Heart left ventricle (tissue), 13 donors: ENCODE results near the gene VGLL4.
"Not testable (repeated sequence)": the region's sequence is repeated elsewhere in the genome, so short reads cannot be mapped to it uniquely, and the experiment has no call there.

Experiments
- POLR2A ChIP-seq, 2 donors: fragments of 450-650 bp; IDR thresholded peaks; one replicate each; pipeline ENCODE4 v1.6.1; 2017; ENCODE audit warnings: antibody characterized with exemption in 2 of 2, mild to moderate bottlenecking in 2 of 2, moderate library complexity in 2 of 2
- TF ChIP-seq, protein P1 (sequence below), 12 donors: fragments of 200-600 bp; sonication (generic) in 4 of 12; IDR thresholded peaks; one replicate each; pipeline versions ENCODE4 v1.5.0 to v1.8.0; 2018 to 2022; ENCODE audit warnings: antibody characterized with exemption in 12 of 12, mild to moderate bottlenecking in 5 of 12
- donor health status: ischemic (EF 13 %, LVEDD 7.1; RV severe dilation, severe dysfunction).
- donor health status: DM: no; HTN: yes; CAD: no.
- donor health status: DM: no; HTN: no; CAD: no.
- donor health status: ischemic (EF 25% LVEDD 6.9; RV normal size, moderate dysfunction).
- donor health status: ischemic (EF 25% LVEDD 5.7; RV mildly dilated, moderate dysfunction).
- donor health status: ischemic (EF 35%, LVEDD 5.7; RV mildly dilated, moderate dysfunction).
- donor health status: nonischemic (EF 11% LVEDD 7.7; RV severe dilation, severe dysfunction).
- donor health status: DM: yes; HTN: yes; CAD: no.
- donor health status: PGD.
- donor health status: ischemic (EF 29% LVEDD 5.4; RV normal size, mild dysfunction).
- donor health status: nonischemic (EF 23%, LVEDD 6.1; RV moderate dilation, normal function).

- TF ChIP-seq, protein P1, sequence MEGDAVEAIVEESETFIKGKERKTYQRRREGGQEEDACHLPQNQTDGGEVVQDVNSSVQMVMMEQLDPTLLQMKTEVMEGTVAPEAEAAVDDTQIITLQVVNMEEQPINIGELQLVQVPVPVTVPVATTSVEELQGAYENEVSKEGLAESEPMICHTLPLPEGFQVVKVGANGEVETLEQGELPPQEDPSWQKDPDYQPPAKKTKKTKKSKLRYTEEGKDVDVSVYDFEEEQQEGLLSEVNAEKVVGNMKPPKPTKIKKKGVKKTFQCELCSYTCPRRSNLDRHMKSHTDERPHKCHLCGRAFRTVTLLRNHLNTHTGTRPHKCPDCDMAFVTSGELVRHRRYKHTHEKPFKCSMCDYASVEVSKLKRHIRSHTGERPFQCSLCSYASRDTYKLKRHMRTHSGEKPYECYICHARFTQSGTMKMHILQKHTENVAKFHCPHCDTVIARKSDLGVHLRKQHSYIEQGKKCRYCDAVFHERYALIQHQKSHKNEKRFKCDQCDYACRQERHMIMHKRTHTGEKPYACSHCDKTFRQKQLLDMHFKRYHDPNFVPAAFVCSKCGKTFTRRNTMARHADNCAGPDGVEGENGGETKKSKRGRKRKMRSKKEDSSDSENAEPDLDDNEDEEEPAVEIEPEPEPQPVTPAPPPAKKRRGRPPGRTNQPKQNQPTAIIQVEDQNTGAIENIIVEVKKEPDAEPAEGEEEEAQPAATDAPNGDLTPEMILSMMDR (IDR thresholded peaks at IDR 0.05): not testable (repeated sequence)
- not testable (repeated sequence) for TF ChIP-seq POLR2A (IDR thresholded peaks at IDR 0.05)
Observed at GRCh38 chr3:11526121-11526520, 117.6 kb downstream of the VGLL4 start.
